ENCODE measurements around the gene CNTD1. TPM values are rescaled to one million over a fixed set of nuclear protein-coding genes. Genes with fewer than 3 reads are reported as not detected.

Gene CNTD1
- total and polyA plus RNA-seq, 2 of the 4 experiments (the other 2 are of a cell fraction), result not detected

DNA sequence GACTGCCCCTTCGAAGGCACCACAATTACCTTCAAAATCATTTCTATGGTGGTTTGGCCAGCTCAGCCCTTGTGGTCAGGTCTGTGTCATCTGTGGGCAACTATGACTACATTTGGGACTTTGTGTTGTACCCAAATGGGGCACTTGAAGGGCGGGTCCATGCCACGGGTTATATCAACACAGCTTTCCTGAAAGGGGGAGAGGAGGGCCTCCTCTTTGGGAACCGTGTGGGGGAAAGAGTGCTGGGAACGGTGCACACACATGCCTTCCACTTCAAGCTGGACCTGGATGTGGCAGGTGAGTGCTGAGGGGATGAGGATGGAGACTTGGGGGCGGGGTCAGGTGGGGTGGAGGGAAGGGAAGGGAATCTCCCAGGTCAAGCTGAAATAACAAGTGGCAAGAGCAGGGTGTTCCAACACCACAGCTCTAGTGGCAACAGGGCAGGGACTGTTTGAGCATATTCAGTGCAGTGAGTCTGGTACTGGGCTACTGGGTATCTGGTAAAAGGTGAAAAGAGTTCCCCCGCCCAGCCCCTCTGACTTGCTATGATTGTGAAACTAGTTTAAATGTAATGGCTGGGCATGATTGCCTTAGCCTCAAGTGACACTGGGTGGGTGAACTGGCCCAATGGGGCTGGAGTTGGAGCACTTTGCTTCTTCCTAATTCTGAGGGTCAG, 47.4 kb downstream of the CNTD1 start:
- H3K27me3 ChIP-seq (ENCODE audit: control insufficient read depth, insufficient read depth, low read length), result peaks cover 3% of the 10 kb centered on the region; the same call in 1 of the 2 replicates
- ATAC-seq (ENCODE audit: low read depth) (no peak), DNase-seq (no peak)
- peaks cover 8% of the 10 kb centered on the region; the same call in 1 of the 2 replicates for H3K9me1 ChIP-seq (ENCODE audit: insufficient read depth, low read length)
- no peaks in the 10 kb centered on the region for H3K9me3 ChIP-seq (ENCODE audit: control insufficient read depth, insufficient read depth, low read length)
- H2BK120ac ChIP-seq (ENCODE audit: low read depth, low read length), result no peak overlapping the region
- H3K4me1 ChIP-seq (ENCODE audit: control insufficient read depth, insufficient read depth, low read length), result peaks cover 4% of the 10 kb centered on the region; the same call in 1 of the 2 replicates
- H2BK20ac ChIP-seq (ENCODE audit: low read depth, low read length), result no peak overlapping the region
- in situ Hi-C loops (cut with MboI; ENCODE audit: low sequenced_read_pairs) (no loop called here), intact Hi-C loops (cut with micrococcal nuclease) (no loop called here), dilution Hi-C loops (cut with HindIII; ENCODE audit: low sequenced_read_pairs, unreplicated experiment) (no loop called here)
- TF ChIP-seq MAZ (IDR thresholded peaks at IDR 0.05; ENCODE audit: borderline replicate concordance, low read depth, low read length) (no peak), RAD21 (IDR thresholded peaks at IDR 0.05; ENCODE audit: low read length) (no peak)
- no peak overlapping the region for H3K23ac ChIP-seq (ENCODE audit: low read depth, low read length)
- ChIA-PET POLR2A (ENCODE audit: unreplicated experiment) (interaction anchor here (0.6 kb wide), 1 partner anchor 112 kb away, joined by 3 read pairs; no protein-coding TSS in a partner anchor), CTCF (interaction anchor here (0.6 kb wide), 1 partner anchor 47 kb away, joined by 5 read pairs; no protein-coding TSS in a partner anchor)
- H2BK5ac ChIP-seq (ENCODE audit: low read depth, low read length, poor library complexity, severe bottlenecking), result no peak overlapping the region
- H3K18ac ChIP-seq (ENCODE audit: low read depth, low read length), result no peak overlapping the region
- H2AK9ac ChIP-seq (replicated peaks; ENCODE audit: low read depth, low read length, poor library complexity), result no peak overlapping the region
- no peak overlapping the region for H3K27ac ChIP-seq (ENCODE audit: insufficient read depth, low read length)
- no peak overlapping the region for H2BK15ac ChIP-seq (ENCODE audit: low read depth, low read length)
- no peak overlapping the region for H3K14ac ChIP-seq (replicated peaks; ENCODE audit: low read depth, low read length)
- peaks cover 19% of the 10 kb centered on the region for H4K20me1 ChIP-seq (ENCODE audit: insufficient read depth, low read length)
- no peak overlapping the region for H4K8ac ChIP-seq (ENCODE audit: low read depth in 2 of 2, low read length in 2 of 2)
- H3K36me3 ChIP-seq (ENCODE audit: control insufficient read depth, insufficient read depth, low read length), result peaks cover 38% of the 10 kb centered on the region
- H3K56ac ChIP-seq (ENCODE audit: extremely low read depth, insufficient read depth, low read length), result no peak overlapping the region
- no peak overlapping the region for H3K4me2 ChIP-seq (ENCODE audit: low read depth, low read length)
- no peak overlapping the region for H3K4ac ChIP-seq (ENCODE audit: low read depth, low read length)
- H3K79me1 ChIP-seq (ENCODE audit: low read depth in 1 of 2, low read length in 2 of 2), result peaks cover 3 to 12% of the 10 kb centered on the region in 2 experiments; a peak in 2 of 4 replicates
- no peak overlapping the region; the same call in 1 of the 2 replicates for H2AK5ac ChIP-seq (ENCODE audit: low read depth, low read length)
- WGBS, 2 experiments (ENCODE audit: extremely low coverage in 2 of 2, insufficient read length in 1 of 2), result 73% methylated on average over 6 of the region's 7 CpGs; no CpG with 5 or more reads in 1 of the 2 experiments
- H2AFZ ChIP-seq (replicated peaks; ENCODE audit: low read length, poor library complexity), result no peak overlapping the region
- BruUV-seq (replicated peaks), result no TSS peak
- H4K91ac ChIP-seq (ENCODE audit: insufficient read depth, low read depth, low read length), result no peak overlapping the region
- no peak overlapping the region for H4K5ac ChIP-seq (ENCODE audit: low read depth, low read length)
- no peak overlapping the region for H3K4me3 ChIP-seq (ENCODE audit: insufficient read depth, low read depth, low read length)
- no peak overlapping the region for H3K9ac ChIP-seq (ENCODE audit: low read depth, low read length)
